ENCODE data around the gene LCP1.

LCP1 gene

DNA sequence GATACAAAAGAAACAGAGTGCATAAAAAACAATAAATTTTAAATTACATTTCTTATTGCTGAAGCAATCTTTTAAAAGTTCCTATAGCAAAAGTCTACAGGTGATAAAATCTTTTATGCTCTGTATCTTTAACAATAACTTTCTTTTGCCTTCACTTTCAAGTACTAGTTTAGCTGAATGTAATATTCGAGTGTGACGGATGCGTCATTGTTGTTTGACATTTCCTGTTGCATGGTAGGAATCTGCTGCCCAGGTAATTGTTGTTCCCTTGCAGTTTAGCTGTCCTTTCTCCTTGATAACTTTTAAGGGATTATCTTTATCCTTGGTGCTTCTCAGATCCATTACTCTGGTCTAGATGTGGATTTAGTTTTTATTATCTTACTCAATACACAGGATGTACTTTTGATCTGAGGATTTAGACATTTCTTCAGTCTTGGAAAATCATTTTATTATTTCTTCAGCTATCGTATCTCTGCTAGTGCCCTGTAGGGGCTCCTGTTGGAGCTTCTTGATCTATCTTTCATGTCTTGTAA is 75.1 kb downstream of the LCP1 start:
- in situ Hi-C loops (cut with MboI; ENCODE audit: low sequenced_read_pairs), result no loop called here

DNA sequence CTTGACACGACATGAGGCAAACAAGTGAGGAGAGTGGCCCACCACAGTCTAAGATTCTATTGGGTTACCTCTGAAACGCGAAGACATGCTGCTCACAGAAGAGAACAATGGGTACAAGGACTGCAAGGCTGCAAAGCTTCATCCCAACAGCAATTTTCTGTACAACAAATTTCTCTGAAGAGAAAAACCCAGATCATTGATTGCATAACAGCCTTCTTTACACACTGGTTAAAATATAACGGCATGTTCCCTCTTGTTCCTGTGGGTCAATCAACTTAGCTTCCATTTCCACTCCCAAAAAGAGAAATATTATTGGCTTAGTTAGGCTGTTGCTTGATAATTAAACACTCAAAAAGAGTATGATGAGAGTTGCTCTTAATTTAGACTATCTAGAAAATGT is 77.1 kb downstream of the LCP1 start, which contains the start of gene CPB2:
TSS of gene CPB2 (minus strand) at position 166 of the 400 bp plus-strand sequence. CDS start at position 142, 24 bp downstream.
- in situ Hi-C loops (cut with MboI; ENCODE audit: low sequenced_read_pairs), result no loop called here

DNA sequence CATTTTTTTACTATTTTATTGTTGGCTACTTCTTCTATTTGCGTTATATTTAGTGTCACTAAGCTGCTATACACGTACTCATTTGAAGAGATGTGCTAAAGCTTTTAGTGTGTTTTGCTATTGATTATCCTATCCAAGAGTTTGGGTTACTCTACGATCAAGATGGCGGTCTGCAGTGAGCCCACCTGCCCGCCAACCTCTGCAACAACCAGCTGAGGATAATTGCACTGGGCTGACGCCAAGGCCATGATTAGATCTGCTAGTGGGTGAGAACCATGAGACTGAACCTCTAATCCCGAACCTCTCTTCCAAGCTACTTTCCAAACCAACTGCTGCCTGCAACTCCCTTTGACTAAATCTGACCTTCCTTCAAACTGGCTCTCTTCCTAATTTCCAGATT is 78.9 kb downstream of the LCP1 start:
- in situ Hi-C loops (cut with MboI; ENCODE audit: low sequenced_read_pairs), result no loop called here

DNA sequence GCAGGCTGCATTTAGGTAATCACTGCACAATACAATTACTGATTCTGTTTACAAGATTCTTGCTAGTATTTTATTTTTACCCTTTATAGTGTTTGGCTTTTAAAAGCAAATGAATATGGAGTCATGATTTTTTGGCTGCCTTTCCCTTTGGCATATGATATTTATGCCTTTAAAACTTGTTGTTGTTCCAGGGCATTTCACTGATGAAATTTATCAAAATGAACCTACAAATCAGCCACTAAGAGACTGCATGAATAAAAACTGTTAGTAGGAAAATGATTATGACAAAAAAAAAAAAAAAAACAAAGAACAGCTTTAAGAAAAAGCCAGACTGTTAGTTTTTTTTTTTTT is 79.7 kb downstream of the LCP1 start:
- in situ Hi-C loops (cut with MboI; ENCODE audit: low sequenced_read_pairs), result no loop called here

DNA sequence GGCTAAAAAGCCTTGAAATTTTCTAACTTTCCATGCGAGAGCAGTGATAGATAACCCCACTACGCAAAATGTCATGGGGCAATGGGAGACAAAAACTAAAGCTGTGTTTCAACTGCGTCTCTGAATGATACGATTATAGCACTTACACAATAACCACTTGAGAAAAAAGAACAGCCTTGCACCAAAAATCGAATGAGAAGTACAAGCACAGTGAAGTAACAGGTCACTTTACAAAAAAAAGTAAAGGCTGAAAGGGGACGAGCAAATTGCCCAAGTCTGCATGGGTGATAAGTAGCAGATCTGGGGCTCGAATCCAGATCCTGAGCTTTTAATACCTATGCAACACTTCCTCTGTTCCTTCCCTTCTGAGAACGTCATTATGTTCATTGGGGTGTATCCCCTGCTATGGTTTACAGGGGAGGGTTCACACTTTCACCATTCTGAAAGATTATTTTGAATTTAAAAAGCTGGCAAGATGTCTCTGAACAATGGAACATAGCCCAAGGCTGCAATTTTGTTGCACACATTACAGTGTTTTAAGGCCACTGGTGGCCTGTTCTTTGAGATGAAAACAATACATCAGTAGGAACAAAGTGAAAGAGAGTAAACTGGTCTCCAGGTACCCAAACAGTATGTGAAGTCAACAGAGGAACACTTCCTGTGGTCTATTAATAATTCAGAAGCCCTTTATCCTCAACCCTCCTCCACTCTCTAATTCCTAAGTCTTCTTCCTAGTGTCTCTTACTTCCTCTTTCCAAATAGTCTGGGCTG is 80.3 kb downstream of the LCP1 start:
- in situ Hi-C loops (cut with MboI; ENCODE audit: low sequenced_read_pairs), result no loop called here

DNA sequence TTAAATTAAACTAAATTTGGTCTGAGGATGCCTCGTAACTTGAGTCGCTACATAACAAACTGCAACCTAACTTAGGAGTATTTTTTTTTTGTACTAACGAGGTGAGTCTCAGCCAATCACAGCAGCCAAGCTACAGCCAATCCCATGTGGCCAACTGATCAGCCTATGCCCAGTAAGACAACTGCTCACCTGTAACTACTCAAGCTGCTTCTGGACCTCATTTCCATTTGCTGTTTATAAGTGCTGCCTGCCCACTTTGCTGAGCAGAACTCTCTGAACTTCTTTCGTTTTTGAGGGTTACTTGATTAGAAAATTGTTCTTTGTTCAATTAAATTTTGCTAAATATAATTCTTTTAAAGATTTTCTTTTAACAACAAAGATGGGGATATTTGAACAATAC is 81.0 kb downstream of the LCP1 start:
- in situ Hi-C loops (cut with MboI; ENCODE audit: low sequenced_read_pairs), result no loop called here

DNA sequence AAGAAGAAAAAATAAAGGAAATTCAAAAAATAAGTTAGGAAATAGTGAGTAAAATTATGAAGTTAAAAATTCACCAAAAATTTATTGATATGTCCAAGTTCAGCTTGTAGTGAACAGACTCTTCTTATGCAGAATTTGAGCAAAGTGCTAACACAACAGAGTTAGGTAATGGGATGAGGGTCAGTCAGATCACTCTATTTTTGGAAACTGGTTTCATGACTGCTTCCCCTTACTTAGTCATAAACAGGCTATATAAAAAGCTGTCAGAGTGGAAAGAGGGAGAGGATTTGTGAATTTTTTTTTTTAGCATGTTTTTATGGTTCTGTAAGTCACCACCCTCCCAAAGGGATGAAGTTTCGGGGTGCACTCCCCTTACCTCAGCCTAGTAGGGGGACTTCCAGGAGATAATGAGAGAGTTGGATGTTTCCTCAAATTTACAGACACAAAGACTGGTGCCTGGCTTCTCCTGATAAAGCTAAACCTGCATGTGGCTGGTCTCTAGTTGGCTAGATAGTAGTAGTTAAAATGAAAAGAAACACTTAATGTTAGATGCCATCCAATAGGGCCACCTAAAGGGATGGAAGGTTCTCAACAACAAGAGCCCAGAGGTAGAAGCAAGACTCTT is 81.7 kb downstream of the LCP1 start:
- in situ Hi-C loops (cut with MboI; ENCODE audit: low sequenced_read_pairs), result no loop called here

DNA sequence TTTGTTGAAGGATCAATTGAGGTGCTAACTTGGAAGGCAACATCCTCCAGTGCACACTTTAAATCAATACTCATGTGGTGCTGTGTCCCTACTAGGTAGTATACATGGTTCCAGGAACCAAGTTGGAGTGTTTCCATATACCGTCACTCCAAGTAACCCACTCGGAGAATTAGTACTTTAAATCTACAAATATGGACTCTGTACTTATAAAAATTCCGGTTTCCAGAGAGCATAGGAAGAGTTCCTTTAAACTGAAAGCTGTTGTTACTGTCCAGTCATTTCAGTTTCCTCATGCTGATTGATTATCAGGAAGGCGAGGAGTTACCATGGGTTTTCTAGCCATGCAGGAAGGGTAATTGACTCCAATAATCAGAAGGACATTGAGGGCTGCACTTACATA is 84.3 kb downstream of the LCP1 start:
- in situ Hi-C loops (cut with MboI; ENCODE audit: low sequenced_read_pairs), result no loop called here

DNA sequence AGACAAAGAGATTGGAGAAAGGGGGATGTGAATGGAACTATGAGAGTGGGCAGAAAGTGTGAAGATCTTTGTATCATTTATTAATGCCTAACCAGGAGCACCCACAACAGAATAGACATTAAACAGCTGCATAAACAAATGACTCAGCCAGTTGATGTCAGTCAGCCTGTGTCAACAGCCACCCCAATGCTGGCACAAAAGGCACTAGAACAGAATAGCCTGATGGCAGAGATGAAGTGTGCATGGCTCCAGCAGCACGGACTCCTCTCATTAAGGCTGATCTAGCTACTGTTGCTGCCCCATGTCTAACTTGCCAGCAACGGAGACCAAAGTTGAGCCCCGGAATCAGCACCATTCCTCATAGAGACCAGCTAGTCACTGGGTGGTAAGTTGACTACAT is 85.0 kb downstream of the LCP1 start:
- in situ Hi-C loops (cut with MboI; ENCODE audit: low sequenced_read_pairs), result no loop called here

DNA sequence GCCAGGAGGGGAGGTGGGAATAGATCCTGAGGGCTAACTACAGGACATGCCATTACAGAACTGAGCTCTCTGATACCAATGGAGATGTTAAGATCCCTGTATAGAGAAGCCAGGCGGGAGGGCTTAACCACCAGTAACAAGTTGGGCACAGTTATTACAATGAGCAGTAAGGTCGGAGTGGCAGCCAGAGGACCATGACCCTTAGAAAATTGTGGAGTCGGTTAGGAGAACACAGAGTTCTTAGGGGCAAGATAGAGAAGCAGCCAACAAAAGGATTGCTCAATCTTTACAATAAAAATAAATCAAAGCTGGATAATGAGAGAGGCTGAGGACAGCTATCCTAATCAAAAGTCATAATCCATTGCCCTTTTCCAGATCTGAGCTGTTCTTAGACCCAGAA is 87.5 kb downstream of the LCP1 start:
- in situ Hi-C loops (cut with MboI; ENCODE audit: low sequenced_read_pairs), result no loop called here

DNA sequence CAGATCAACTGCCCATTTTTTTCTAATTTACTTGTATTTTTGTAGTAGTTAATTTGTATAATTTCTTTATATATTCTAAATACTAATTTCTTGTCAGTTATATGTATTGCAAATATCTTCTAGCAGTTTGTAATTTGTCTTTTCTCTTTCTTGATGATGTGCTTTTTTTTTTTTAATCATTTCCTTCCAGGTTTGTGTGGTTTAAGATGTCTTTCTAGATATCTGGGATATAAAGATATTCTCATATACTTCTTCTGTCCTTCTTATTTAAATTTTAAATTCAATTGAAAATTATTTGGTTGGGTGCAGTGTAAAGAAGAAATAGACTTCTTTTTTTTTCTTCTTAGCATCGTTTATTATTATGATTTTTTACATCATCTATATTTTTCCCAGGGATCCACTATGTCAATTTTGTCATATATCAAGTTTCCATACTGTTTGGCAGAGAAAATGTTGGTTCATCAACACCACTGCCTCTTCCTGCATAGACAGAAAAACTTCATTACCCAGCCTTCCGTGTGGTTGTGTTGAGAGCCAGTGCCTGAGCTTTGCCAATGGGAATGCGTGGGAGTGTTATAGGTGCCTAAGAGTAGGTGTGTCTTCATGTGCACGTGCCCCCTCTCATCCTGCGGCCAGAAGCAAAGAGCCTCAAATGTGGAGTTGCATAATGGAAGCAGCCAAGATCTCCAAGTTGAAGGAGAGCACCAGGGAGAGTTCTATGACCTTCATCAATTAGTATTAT is 93.0 kb downstream of the LCP1 start:
- in situ Hi-C loops (cut with MboI; ENCODE audit: low sequenced_read_pairs), result no loop called here

DNA sequence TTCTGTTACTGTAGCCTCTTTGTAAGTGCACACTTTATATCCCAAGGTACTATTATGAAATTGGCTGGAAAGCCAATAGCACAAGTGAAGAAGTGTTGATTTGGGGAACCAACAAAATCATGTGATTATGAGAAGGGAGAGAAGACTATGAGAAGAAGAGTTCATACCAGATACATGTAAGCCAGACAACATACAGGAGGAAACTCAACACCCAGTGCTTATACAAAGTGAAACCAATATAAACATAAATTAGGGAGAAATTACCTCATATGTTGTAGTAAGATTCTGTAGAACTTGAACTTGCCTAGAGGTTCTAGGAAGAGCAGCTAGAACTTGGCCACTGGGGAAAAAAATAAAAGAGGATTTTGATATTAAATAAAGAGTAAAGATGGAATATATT is 94.5 kb downstream of the LCP1 start:
- in situ Hi-C loops (cut with MboI; ENCODE audit: low sequenced_read_pairs), result no loop called here

DNA sequence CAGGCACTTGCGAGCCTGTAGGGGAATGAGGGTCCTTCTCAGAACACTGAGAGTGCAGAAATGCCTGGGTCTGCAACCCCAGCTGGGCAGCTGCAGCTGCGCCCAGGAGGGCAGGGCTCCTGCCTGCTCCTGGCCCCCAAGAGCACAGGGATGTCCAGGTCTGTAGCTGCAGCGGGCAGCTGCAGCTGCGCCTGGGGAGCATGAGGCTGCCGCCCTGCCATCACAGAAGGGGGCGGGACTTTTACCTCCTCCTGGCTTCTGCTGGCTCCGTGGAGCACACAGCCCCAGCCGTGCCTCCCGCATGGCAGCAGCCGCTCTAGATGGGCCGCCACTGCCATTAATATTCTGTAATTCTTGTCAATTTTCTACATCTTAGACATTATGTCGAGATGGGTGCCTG is 95.0 kb downstream of the LCP1 start:
- in situ Hi-C loops (cut with MboI; ENCODE audit: low sequenced_read_pairs), result no loop called here

DNA sequence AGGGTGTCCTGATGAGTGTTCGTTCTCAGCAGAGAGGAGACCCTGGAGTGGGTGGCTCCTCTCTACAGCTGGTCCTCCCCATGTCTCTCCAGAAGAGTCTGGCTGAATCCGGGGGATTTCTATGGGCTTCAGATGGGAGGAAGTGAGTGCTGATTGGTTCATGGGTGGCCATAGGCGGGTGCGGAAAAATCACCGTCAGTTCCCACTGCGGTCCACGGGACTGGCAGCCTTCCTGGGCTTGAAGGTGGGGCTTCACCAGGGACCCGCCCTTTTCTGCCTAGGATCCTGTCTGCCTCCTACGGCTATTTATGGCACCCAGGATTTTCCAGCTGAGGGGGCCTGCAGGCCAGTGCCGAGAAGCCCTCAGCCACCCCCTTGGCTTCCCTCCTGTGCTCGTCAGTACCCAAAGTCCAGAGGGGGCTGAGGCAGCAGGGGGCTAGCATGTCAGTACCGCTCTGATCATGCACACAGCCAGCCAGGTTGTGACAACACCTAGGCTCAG is 95.5 kb downstream of the LCP1 start:
- in situ Hi-C loops (cut with MboI; ENCODE audit: low sequenced_read_pairs), result no loop called here

DNA sequence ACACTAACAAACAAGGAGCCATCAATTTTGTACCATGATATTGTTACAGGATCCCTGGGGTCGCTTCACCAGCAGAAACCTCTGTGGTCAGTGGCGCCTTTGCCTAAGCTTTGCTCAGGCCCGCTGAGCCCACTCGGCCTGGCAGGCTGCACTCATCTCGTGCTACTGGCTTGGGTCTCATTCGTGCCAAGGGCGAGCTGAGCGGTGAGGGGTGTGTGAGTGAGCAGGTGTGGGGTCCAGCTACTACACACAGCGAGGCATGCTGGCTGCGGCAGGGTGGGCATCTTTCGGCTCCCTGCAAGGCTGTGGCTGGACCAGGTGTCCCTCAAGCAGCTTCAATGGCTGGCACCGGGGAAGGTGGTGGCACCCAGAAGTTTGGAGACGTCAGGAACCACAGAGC is 96.2 kb downstream of the LCP1 start:
- in situ Hi-C loops (cut with MboI; ENCODE audit: low sequenced_read_pairs), result no loop called here

DNA sequence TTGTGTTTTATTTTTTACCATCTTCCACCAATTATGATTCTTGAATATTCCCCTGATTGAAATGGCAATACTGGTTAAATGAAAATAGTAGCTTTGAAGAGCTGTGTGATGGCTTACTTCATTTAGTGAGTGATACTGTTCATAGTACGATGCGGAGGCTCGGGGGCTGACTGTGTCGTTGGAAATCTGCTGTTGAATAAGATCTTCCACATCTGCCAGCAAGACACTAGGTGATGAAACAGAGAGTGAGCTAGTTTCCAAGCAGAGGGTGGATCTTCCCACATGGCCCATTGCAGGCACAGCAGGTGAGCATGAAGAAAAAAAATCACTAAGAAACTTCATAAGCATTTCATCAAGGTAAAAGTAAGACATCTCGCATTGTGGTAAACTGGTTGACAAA is 99.7 kb downstream of the LCP1 start:
- in situ Hi-C loops (cut with MboI; ENCODE audit: low sequenced_read_pairs), result no loop called here

DNA sequence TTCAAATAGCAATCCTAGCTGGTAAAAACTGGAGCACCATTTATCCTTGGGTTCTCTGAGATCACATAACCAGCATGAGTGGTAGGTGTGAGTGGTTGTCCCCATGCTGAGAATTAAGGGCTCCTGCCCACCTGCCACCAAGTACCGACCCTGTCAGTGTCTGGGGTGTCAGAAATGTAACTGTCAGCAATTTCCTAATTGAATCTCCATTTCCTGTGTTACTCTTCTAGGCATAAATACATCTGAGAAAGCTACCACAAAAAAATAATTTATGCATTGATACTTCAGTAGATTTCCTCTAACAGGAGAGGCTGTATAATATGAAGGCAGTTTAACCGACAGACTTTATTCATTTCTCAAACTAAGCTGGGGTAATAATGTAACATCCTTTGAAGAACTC is 102.2 kb downstream of the LCP1 start:
- in situ Hi-C loops (cut with MboI; ENCODE audit: low sequenced_read_pairs), result no loop called here

DNA sequence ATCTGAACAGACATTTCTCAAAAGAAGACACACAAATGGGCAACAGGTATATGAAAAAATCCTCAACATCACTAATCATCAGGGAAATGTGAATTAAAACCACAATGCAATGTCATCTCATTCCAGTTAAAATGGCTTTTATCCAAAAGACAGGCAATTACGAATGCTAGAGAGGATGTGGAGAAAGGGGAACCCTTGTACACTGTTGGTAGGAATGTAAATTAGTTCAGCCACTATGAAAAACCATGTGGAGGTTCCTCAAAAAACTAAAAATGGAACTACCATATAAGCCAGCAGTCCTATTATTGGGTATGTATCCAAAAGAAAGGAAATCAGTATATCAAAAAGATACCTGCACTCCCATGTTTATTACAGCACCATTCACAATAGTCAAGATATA is 104.7 kb downstream of the LCP1 start:
- in situ Hi-C loops (cut with MboI; ENCODE audit: low sequenced_read_pairs), result no loop called here

DNA sequence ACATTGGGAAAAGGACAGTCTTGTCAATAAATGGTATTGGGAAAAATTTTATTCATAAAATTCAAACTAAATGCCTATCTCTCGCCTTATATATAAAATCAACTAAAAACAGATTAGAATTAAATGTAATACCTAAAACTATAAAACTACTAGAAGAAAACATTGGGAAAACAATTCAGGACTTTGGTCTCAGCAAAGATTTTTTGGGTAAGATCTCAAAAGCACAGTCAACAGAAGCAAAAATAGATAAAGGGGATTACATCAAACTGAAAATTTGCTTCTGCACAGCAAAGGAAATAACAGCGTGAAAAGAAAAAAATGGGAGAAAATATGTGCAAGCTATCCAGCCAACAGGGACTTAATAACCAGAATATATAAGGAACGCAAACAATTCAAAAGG is 105.2 kb downstream of the LCP1 start:
- in situ Hi-C loops (cut with MboI; ENCODE audit: low sequenced_read_pairs), result no loop called here
